ENCODE measurements around the gene CNTNAP5.

CNTNAP5 gene

DNA sequence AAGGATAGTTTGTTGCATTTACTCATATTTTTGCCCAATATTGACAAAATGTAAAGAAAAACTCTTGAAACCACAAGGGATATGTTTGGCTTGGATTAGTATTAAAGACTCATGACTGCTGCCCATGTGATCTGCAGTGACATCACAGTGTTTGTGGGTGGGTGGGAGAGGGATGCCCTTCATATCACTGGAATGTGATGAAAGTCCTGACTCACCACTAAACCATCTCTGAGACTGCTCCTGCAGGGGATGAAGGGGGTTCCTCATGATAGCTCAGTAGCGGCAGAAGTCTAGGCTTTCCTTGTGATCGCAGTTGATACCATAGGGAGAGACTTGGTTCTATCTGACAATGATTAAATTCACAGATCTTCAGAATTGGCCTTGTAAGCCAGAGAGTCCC, 451.2 kb downstream of the CNTNAP5 start:
- no peak overlapping the region for H2AFZ ChIP-seq
- no peaks in the 10 kb centered on the region for H3K36me3 ChIP-seq (ENCODE audit: control insufficient read depth, insufficient read depth, low read length)
- H3K27ac ChIP-seq: no peak overlapping the region
- no peak overlapping the region for H3K9ac ChIP-seq
- no peaks in the 10 kb centered on the region for H3K27me3 ChIP-seq (ENCODE audit: control insufficient read depth, insufficient read depth, low read length)
- H3K9me3 ChIP-seq (ENCODE audit: control insufficient read depth, low read length): no peaks in the 10 kb centered on the region
- H3K4me3 ChIP-seq (ENCODE audit: low read depth, low read length): no peak overlapping the region
- no peaks in the 10 kb centered on the region for H3K4me1 ChIP-seq
- no peak overlapping the region for H3K4me2 ChIP-seq (ENCODE audit: low read length)
- H3K79me2 ChIP-seq: no peaks in the 10 kb centered on the region
- TF ChIP-seq, protein P1, sequence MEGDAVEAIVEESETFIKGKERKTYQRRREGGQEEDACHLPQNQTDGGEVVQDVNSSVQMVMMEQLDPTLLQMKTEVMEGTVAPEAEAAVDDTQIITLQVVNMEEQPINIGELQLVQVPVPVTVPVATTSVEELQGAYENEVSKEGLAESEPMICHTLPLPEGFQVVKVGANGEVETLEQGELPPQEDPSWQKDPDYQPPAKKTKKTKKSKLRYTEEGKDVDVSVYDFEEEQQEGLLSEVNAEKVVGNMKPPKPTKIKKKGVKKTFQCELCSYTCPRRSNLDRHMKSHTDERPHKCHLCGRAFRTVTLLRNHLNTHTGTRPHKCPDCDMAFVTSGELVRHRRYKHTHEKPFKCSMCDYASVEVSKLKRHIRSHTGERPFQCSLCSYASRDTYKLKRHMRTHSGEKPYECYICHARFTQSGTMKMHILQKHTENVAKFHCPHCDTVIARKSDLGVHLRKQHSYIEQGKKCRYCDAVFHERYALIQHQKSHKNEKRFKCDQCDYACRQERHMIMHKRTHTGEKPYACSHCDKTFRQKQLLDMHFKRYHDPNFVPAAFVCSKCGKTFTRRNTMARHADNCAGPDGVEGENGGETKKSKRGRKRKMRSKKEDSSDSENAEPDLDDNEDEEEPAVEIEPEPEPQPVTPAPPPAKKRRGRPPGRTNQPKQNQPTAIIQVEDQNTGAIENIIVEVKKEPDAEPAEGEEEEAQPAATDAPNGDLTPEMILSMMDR (IDR thresholded peaks at IDR 0.05): no peak

DNA sequence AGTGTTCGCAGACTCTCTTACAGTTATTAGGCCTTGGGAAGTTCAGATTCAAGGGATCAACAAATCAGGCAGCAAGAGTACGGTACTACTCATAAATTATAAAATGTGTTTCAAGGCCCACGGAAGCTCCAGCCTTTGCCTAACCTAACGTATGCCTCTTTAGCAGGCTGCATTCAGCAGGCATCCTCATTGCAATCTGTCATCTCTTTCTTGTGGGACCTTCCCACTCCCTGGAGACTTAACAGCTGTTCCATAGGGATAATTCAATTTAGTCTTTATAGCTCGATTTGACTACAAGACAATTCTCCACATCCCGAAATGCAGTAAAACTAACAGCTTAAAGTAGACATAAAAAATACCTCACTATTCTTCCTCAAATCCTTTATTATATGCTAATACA, 453.7 kb downstream of the CNTNAP5 start:
- TF ChIP-seq, protein P1 (IDR thresholded peaks at IDR 0.05): no peak
- H2AFZ ChIP-seq: no peak overlapping the region

DNA sequence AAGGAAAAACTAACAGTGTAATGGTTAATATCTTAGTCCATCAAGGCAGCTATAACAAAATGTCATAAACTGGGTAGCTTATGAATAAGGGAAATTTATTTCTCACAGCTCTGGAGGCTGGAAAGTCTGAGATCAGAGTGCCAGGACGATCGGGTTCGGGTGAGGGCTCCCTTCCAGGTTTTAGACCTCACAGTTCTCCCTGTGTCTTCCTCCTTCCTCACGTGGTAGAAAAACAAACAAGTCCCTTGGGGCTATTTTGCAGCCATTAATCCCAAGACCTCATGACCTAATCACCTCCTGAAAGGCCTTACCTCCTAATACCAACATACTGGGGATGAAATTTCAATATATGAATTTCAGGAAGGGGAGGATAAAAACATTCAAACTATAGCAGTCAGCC, 455.9 kb downstream of the CNTNAP5 start:
- H3K27me3 ChIP-seq (ENCODE audit: control insufficient read depth, insufficient read depth, low read length): no peaks in the 10 kb centered on the region
- no peak overlapping the region for H3K9ac ChIP-seq
- H3K4me3 ChIP-seq (ENCODE audit: low read depth, low read length): no peak overlapping the region
- no peaks in the 10 kb centered on the region for H3K4me1 ChIP-seq
- H3K27ac ChIP-seq: no peak overlapping the region
- no peak overlapping the region for H3K4me2 ChIP-seq (ENCODE audit: low read length)
- H3K79me2 ChIP-seq: no peaks in the 10 kb centered on the region
- H2AFZ ChIP-seq: no peak overlapping the region
- H3K36me3 ChIP-seq (ENCODE audit: control insufficient read depth, insufficient read depth, low read length): no peaks in the 10 kb centered on the region
- TF ChIP-seq, protein P1 (IDR thresholded peaks at IDR 0.05): no peak
- H3K9me3 ChIP-seq (ENCODE audit: control insufficient read depth, low read length): no peaks in the 10 kb centered on the region

More for the DNA sequence above, 453.7 kb downstream of the CNTNAP5 start:
- H3K4me3 ChIP-seq (ENCODE audit: low read depth, low read length): no peak overlapping the region
- no peaks in the 10 kb centered on the region for H3K9me3 ChIP-seq (ENCODE audit: control insufficient read depth, low read length)
- H3K9ac ChIP-seq: no peak overlapping the region
- no peak overlapping the region for H3K27ac ChIP-seq
- no peak overlapping the region for H3K4me2 ChIP-seq (ENCODE audit: low read length)
- H3K27me3 ChIP-seq (ENCODE audit: control insufficient read depth, insufficient read depth, low read length): no peaks in the 10 kb centered on the region
- H3K36me3 ChIP-seq (ENCODE audit: control insufficient read depth, insufficient read depth, low read length): no peaks in the 10 kb centered on the region
- no peaks in the 10 kb centered on the region for H3K79me2 ChIP-seq
- no peaks in the 10 kb centered on the region for H3K4me1 ChIP-seq

DNA sequence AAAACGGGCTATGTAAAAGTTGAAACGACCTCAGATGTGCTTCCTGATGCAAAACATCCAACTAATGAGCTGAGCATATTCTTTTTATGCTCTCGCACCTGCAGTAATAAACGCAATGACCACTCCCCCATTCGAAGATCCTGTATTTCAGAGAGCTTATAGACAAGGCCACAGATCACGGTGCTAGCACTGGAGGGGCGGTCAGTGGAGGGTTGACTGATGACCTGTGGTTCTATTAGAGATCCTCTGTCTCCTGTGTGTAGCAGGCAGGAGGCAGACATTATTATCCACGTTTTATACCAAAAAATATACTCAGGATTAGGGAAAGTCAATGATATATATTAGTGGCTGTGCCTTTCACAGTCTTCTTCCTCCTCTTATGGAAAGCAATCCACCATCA, 457.0 kb downstream of the CNTNAP5 start:
- no peaks in the 10 kb centered on the region for H3K27me3 ChIP-seq (ENCODE audit: control insufficient read depth, insufficient read depth, low read length)
- H3K36me3 ChIP-seq (ENCODE audit: control insufficient read depth, insufficient read depth, low read length): no peaks in the 10 kb centered on the region
- no peak overlapping the region for H3K4me3 ChIP-seq (ENCODE audit: low read depth, low read length)
- TF ChIP-seq, protein P1 (IDR thresholded peaks at IDR 0.05): no peak
- no peak overlapping the region for H2AFZ ChIP-seq
- H3K4me1 ChIP-seq: no peaks in the 10 kb centered on the region
- no peaks in the 10 kb centered on the region for H3K9me3 ChIP-seq (ENCODE audit: control insufficient read depth, low read length)
- H3K4me2 ChIP-seq (ENCODE audit: low read length): no peak overlapping the region
- no peak overlapping the region for H3K9ac ChIP-seq
- no peaks in the 10 kb centered on the region for H3K79me2 ChIP-seq
- no peak overlapping the region for H3K27ac ChIP-seq

DNA sequence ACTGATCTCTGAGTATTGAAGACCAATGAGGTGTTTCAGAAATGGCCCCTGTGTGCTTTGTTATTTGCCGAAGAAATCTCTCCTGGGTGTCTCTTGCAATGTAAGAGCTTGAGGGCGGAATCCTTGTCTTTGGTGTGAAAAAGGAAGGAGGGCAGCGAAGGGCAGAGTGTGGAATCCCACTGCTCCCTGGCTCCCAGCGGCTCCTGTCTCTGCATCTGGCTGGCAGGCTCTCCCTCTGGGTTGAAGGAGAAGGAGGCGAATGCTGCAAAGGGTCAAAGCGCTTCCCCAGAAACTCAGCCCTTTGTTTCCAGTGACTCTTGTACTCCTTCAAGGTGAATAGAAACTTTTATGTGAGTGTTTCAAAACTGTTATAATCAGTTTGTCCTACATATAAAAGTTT, 457.5 kb downstream of the CNTNAP5 start:
- Histone ChIP-seq H3K79me2 (no peaks in the 10 kb centered on the region), H2AFZ (no peak overlapping the region), H3K9ac (no peak overlapping the region), H3K4me3 (ENCODE audit: low read depth, low read length) (no peak overlapping the region), H3K36me3 (ENCODE audit: control insufficient read depth, insufficient read depth, low read length) (no peaks in the 10 kb centered on the region), H3K27me3 (ENCODE audit: control insufficient read depth, insufficient read depth, low read length) (no peaks in the 10 kb centered on the region), H3K4me1 (no peaks in the 10 kb centered on the region), H3K9me3 (ENCODE audit: control insufficient read depth, low read length) (no peaks in the 10 kb centered on the region), H3K4me2 (ENCODE audit: low read length) (no peak overlapping the region), H3K27ac (no peak overlapping the region)
- TF ChIP-seq, protein P1 (IDR thresholded peaks at IDR 0.05): no peak
